Measurements from ENCODE around the gene FAM234A.

The FAM234A gene

DNA sequence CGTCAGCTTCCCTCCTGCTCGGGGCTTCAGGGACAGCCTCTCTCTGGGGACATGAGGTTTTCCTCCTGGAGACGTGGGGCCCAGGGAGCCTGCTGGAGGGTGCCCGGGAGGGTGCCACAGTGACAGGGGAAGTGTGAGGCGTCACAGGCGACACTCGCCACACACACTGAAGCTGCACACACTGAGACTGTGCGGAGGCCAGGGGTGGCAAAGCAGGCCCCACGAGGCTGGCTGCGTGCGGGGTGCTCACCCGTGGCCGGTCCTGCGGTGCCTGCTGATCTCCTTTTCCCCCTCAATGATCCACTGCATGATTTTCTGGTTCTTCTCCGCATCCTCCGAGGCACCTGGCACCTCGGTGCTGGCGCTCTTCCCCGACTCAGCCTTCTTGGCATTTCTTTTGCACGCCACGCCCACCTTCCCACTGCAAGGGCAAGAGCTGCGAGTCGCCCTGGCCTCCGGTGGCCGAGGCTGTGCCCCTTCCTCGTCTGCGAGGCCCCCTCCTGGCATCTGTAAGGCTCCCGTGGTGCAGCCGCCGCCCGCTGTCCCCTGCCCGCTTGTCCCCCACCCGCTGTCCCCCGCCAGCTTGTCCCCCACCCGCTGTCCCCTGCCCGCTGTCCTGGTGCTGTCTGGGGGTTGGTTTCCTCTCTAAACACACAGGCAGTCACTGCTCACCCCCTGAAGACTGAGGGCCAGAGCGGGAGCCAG, 62.3 kb downstream of the FAM234A start:
- Histone ChIP-seq H3K36me3 (ENCODE audit: insufficient read depth, low read length) (peaks cover 9% of the 10 kb centered on the region), H3K27me3 (ENCODE audit: insufficient read depth, low read length) (no peaks in the 10 kb centered on the region), H3F3A (ENCODE audit: insufficient read depth, low read length) (no peaks in the 10 kb centered on the region), H3K9me3 (ENCODE audit: low read length) (no peaks in the 10 kb centered on the region), H4K20me1 (ENCODE audit: insufficient read depth, low read length) (no peaks in the 10 kb centered on the region), H3K4me1 (ENCODE audit: insufficient read depth, low read length, severe bottlenecking) (no peaks in the 10 kb centered on the region), H2AFZ (ENCODE audit: low read length) (no peak overlapping the region), H3K4me3 (ENCODE audit: low read depth, low read length, poor library complexity, severe bottlenecking) (no peak overlapping the region), H3K4me2 (ENCODE audit: low read length) (no peak overlapping the region), H3K79me2 (ENCODE audit: insufficient read depth, low read length) (no peaks in the 10 kb centered on the region), H3K9me2 (ENCODE audit: low read depth, low read length) (no peaks in the 10 kb centered on the region), H3K27ac (ENCODE audit: low read depth, low read length, poor library complexity, severe bottlenecking) (no peak overlapping the region), H3K9ac (ENCODE audit: low read length) (no peak overlapping the region)
- TF ChIP-seq, protein P1, sequence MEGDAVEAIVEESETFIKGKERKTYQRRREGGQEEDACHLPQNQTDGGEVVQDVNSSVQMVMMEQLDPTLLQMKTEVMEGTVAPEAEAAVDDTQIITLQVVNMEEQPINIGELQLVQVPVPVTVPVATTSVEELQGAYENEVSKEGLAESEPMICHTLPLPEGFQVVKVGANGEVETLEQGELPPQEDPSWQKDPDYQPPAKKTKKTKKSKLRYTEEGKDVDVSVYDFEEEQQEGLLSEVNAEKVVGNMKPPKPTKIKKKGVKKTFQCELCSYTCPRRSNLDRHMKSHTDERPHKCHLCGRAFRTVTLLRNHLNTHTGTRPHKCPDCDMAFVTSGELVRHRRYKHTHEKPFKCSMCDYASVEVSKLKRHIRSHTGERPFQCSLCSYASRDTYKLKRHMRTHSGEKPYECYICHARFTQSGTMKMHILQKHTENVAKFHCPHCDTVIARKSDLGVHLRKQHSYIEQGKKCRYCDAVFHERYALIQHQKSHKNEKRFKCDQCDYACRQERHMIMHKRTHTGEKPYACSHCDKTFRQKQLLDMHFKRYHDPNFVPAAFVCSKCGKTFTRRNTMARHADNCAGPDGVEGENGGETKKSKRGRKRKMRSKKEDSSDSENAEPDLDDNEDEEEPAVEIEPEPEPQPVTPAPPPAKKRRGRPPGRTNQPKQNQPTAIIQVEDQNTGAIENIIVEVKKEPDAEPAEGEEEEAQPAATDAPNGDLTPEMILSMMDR (IDR thresholded peaks at IDR 0.05; ENCODE audit: low read length), result no peak
- TF ChIP-seq EZH2 (IDR thresholded peaks at IDR 0.05; ENCODE audit: borderline replicate concordance, low read length), result no peak

DNA sequence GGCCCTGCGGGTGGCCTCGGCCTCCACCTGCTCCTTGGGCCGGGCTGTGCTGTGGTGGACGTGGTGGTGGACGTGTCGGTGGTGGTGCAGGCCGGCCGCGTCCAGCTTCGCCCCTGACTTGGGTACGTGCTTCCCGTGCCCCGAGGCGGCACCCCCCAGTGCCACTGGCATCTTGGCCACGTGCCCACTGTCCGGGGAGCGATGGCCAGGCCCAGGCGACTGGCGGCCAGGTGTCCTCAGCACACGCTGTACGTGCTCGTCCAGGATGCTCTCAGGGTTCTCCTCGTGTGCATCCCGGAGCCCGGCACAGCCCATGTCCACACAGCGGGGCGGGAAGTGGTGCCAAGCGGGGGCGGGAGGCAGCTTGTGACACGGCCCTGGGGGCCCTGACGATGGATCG, 63.2 kb downstream of the FAM234A start:
- H3K4me3 ChIP-seq (ENCODE audit: low read depth, low read length, poor library complexity, severe bottlenecking), result no peak overlapping the region

DNA sequence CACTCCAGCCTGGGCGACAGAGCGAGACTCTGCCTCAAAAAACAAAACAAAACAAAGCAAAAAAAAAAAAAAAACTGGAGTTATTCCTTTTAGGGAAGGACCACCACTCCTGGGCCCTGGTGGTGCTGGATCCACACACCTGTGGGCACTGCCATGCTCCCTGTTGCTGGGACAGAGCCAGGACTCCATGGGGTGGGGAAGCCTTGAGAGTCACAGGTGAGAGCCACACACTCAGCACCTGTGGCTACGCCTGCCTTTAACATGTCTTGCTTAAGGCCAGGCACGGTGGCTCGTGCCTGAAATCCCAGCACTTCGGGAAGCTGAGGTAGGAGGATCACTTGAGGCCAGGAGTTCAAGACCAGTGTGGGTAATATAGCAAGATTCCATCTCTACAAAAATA, 66.6 kb downstream of the FAM234A start:
- Histone ChIP-seq H3F3A (ENCODE audit: insufficient read depth, low read length) (no peaks in the 10 kb centered on the region), H3K4me3 (ENCODE audit: low read depth, low read length, poor library complexity, severe bottlenecking) (no peak overlapping the region), H3K36me3 (ENCODE audit: insufficient read depth, low read length) (peaks cover 18% of the 10 kb centered on the region), H2AFZ (ENCODE audit: low read length) (no peak overlapping the region), H3K27ac (ENCODE audit: low read depth, low read length, poor library complexity, severe bottlenecking) (no peak overlapping the region), H3K4me2 (ENCODE audit: low read length) (no peak overlapping the region), H3K9me2 (ENCODE audit: low read depth, low read length) (no peaks in the 10 kb centered on the region), H3K9ac (ENCODE audit: low read length) (no peak overlapping the region), H3K27me3 (ENCODE audit: insufficient read depth, low read length) (no peaks in the 10 kb centered on the region), H3K9me3 (ENCODE audit: low read length) (no peaks in the 10 kb centered on the region), H3K4me1 (ENCODE audit: insufficient read depth, low read length, severe bottlenecking) (no peaks in the 10 kb centered on the region), H3K79me2 (ENCODE audit: insufficient read depth, low read length) (no peaks in the 10 kb centered on the region), H4K20me1 (ENCODE audit: insufficient read depth, low read length) (no peaks in the 10 kb centered on the region)
- no peak for TF ChIP-seq EZH2 (IDR thresholded peaks at IDR 0.05; ENCODE audit: borderline replicate concordance, low read length)
- TF ChIP-seq, protein P1 (IDR thresholded peaks at IDR 0.05; ENCODE audit: low read length), result no peak

More for the DNA sequence above, 63.2 kb downstream of the FAM234A start:
- no peaks in the 10 kb centered on the region for H4K20me1 ChIP-seq (ENCODE audit: insufficient read depth, low read length)
- TF ChIP-seq, protein P1 (IDR thresholded peaks at IDR 0.05; ENCODE audit: low read length), result no peak
- no peak for TF ChIP-seq EZH2 (IDR thresholded peaks at IDR 0.05; ENCODE audit: borderline replicate concordance, low read length)
- H2AFZ ChIP-seq (ENCODE audit: low read length), result no peak overlapping the region
- H3K36me3 ChIP-seq (ENCODE audit: insufficient read depth, low read length), result peaks cover 15% of the 10 kb centered on the region
- H3K27ac ChIP-seq (ENCODE audit: low read depth, low read length, poor library complexity, severe bottlenecking), result no peak overlapping the region
- no peaks in the 10 kb centered on the region for H3K9me3 ChIP-seq (ENCODE audit: low read length)
- no peaks in the 10 kb centered on the region for H3F3A ChIP-seq (ENCODE audit: insufficient read depth, low read length)
- no peaks in the 10 kb centered on the region for H3K9me2 ChIP-seq (ENCODE audit: low read depth, low read length)
- H3K79me2 ChIP-seq (ENCODE audit: insufficient read depth, low read length), result no peaks in the 10 kb centered on the region
- no peak overlapping the region for H3K9ac ChIP-seq (ENCODE audit: low read length)
- no peak overlapping the region for H3K4me2 ChIP-seq (ENCODE audit: low read length)
- no peaks in the 10 kb centered on the region for H3K4me1 ChIP-seq (ENCODE audit: insufficient read depth, low read length, severe bottlenecking)
- H3K27me3 ChIP-seq (ENCODE audit: insufficient read depth, low read length), result no peaks in the 10 kb centered on the region

All from OCI-LY1 (cell line).